ENCODE data around the gene PIN4. TPM values are rescaled to one million over a fixed set of nuclear protein-coding genes. Genes with fewer than 3 reads are reported as not detected.

PIN4 gene
- total and polyA plus RNA-seq, 2 experiments from 2014 or later: 3.5 to 80.6 TPM

DNA sequence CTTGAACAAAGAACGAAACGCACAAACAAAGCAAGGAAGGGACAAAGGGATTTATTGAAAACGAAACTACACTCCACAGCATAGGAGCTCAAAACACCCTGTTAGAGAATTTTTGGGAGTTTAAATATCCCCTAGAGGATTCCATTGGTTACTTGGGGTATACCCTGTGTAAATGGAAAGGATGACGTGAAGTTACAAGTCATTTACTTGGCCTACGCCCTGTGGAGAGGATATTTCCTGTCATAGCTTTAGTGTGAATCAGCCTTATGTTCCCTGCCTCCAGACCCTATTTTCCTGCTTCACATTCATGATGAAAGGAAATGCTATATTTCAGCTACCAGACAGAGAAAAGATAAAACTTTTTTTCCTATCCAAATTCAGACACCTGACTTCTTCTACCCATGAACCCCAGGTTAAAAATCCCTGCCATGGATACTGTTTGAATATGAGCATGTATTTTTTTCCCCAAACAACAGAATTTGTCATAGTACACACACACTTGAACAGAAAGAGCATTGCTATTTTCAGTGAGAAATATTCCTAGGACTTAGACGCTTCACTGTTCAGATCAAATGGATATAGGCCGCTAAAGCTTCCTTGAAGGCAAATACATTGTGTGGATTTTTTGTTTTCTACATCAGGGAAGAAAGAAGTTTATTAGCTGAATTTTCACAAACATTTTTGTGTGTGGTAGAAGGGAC is 20.4 kb downstream of the PIN4 start (continued):
- TF ChIP-seq, protein P1, sequence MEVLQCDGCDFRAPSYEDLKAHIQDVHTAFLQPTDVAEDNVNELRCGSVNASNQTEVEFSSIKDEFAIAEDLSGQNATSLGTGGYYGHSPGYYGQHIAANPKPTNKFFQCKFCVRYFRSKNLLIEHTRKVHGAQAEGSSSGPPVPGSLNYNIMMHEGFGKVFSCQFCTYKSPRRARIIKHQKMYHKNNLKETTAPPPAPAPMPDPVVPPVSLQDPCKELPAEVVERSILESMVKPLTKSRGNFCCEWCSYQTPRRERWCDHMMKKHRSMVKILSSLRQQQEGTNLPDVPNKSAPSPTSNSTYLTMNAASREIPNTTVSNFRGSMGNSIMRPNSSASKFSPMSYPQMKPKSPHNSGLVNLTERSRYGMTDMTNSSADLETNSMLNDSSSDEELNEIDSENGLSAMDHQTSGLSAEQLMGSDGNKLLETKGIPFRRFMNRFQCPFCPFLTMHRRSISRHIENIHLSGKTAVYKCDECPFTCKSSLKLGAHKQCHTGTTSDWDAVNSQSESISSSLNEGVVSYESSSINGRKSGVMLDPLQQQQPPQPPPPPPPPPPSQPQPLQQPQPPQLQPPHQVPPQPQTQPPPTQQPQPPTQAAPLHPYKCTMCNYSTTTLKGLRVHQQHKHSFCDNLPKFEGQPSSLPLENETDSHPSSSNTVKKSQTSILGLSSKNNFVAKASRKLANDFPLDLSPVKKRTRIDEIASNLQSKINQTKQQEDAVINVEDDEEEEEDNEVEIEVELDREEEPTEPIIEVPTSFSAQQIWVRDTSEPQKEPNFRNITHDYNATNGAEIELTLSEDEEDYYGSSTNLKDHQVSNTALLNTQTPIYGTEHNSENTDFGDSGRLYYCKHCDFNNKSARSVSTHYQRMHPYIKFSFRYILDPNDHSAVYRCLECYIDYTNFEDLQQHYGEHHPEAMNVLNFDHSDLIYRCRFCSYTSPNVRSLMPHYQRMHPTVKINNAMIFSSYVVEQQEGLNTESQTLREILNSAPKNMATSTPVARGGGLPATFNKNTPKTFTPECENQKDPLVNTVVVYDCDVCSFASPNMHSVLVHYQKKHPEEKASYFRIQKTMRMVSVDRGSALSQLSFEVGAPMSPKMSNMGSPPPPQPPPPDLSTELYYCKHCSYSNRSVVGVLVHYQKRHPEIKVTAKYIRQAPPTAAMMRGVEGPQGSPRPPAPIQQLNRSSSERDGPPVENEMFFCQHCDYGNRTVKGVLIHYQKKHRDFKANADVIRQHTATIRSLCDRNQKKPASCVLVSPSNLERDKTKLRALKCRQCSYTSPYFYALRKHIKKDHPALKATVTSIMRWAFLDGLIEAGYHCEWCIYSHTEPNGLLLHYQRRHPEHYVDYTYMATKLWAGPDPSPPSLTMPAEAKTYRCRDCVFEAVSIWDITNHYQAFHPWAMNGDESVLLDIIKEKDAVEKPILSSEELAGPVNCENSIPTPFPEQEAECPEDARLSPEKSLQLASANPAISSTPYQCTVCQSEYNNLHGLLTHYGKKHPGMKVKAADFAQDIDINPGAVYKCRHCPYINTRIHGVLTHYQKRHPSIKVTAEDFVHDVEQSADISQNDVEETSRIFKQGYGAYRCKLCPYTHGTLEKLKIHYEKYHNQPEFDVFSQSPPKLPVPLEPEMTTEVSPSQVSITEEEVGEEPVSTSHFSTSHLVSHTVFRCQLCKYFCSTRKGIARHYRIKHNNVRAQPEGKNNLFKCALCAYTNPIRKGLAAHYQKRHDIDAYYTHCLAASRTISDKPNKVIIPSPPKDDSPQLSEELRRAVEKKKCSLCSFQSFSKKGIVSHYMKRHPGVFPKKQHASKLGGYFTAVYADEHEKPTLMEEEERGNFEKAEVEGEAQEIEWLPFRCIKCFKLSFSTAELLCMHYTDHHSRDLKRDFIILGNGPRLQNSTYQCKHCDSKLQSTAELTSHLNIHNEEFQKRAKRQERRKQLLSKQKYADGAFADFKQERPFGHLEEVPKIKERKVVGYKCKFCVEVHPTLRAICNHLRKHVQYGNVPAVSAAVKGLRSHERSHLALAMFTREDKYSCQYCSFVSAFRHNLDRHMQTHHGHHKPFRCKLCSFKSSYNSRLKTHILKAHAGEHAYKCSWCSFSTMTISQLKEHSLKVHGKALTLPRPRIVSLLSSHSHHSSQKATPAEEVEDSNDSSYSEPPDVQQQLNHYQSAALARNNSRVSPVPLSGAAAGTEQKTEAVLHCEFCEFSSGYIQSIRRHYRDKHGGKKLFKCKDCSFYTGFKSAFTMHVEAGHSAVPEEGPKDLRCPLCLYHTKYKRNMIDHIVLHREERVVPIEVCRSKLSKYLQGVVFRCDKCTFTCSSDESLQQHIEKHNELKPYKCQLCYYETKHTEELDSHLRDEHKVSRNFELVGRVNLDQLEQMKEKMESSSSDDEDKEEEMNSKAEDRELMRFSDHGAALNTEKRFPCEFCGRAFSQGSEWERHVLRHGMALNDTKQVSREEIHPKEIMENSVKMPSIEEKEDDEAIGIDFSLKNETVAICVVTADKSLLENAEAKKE (CRISPR knock-in tag; IDR thresholded peaks at IDR 0.05): no peak
- TF ChIP-seq POLR2AphosphoS5 (IDR thresholded peaks at IDR 0.05; ENCODE audit: low read depth) (no peak), ZNF114 (CRISPR knock-in tag; IDR thresholded peaks at IDR 0.05) (no peak), STAT1 (IDR thresholded peaks at IDR 0.05; ENCODE audit: unreplicated experiment) (no peak), EZH2phosphoT487 (IDR thresholded peaks at IDR 0.05; ENCODE audit: unreplicated experiment) (no peak), NANOG (IDR thresholded peaks at IDR 0.05; ENCODE audit: borderline replicate concordance) (no peak), EZH2 (IDR thresholded peaks at IDR 0.05; ENCODE audit: low read depth, unreplicated experiment) (no peak), JUNB (IDR thresholded peaks at IDR 0.05; ENCODE audit: unreplicated experiment) (no peak)
- TF ChIP-seq, protein P2, sequence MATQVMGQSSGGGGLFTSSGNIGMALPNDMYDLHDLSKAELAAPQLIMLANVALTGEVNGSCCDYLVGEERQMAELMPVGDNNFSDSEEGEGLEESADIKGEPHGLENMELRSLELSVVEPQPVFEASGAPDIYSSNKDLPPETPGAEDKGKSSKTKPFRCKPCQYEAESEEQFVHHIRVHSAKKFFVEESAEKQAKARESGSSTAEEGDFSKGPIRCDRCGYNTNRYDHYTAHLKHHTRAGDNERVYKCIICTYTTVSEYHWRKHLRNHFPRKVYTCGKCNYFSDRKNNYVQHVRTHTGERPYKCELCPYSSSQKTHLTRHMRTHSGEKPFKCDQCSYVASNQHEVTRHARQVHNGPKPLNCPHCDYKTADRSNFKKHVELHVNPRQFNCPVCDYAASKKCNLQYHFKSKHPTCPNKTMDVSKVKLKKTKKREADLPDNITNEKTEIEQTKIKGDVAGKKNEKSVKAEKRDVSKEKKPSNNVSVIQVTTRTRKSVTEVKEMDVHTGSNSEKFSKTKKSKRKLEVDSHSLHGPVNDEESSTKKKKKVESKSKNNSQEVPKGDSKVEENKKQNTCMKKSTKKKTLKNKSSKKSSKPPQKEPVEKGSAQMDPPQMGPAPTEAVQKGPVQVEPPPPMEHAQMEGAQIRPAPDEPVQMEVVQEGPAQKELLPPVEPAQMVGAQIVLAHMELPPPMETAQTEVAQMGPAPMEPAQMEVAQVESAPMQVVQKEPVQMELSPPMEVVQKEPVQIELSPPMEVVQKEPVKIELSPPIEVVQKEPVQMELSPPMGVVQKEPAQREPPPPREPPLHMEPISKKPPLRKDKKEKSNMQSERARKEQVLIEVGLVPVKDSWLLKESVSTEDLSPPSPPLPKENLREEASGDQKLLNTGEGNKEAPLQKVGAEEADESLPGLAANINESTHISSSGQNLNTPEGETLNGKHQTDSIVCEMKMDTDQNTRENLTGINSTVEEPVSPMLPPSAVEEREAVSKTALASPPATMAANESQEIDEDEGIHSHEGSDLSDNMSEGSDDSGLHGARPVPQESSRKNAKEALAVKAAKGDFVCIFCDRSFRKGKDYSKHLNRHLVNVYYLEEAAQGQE (IDR thresholded peaks at IDR 0.05; ENCODE audit: unreplicated experiment): no peak

Data from GM23338 (cell line).